ENCODE measurements around the gene ANKS1B.
"Not testable (repeated sequence)": the region's sequence is repeated elsewhere in the genome, so short reads cannot be mapped to it uniquely, and the experiment has no call there.

The ANKS1B gene

DNA sequence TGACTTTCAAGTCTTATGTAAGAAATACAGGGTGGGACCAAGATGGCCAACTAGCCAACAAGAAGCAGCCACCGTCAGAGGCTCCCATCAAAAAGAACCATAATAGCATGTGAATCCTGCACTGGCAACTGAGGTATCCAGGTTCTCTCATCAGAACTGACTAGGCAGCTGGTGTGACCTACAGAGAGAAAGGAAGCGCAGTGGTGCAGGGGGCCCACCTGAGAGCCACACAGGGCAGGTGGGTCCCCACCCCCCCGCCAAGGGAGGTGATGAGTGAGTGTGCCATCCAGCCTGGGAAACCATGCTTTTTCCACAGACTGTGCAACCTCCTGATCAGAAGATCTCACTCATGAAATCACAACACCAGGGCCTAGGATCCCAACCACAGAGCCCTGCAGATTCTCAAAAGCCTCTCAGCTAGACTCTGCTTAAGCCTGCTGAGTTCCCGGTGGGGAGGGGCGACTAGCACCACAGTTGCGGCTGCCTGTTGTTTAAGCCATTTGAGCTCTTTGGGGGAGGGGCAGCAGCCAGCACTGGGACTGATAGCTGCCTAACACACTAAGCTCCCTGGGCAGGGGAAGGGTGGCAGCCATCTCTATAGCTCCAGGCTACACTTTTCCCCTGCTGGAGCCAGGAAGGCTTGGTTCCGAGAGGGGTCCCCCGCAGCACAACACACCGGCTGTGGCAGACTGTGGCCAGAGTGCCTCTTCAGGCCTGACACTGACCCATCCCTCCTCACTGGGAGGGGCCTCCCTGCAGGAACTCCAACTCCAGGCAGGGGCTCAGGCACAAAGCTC lies 261.8 kb downstream of the ANKS1B start:
- Histone ChIP-seq H3K9me2 (replicated peaks; ENCODE audit: low read depth, low read length) (no peaks in the 10 kb centered on the region), H3K36me3 (ENCODE audit: insufficient read depth, low read length) (no peaks in the 10 kb centered on the region), H3K79me2 (ENCODE audit: insufficient read depth, low read length) (no peaks in the 10 kb centered on the region), H4K20me1 (ENCODE audit: insufficient read depth, low read length, poor library complexity, severe bottlenecking) (no peaks in the 10 kb centered on the region), H3K4me2 (ENCODE audit: low read depth, low read length, poor library complexity, severe bottlenecking) (no peak overlapping the region), H3K4me1 (ENCODE audit: insufficient read depth, low read length, poor library complexity, severe bottlenecking) (no peaks in the 10 kb centered on the region), H3K4me3 (ENCODE audit: low read length, poor library complexity, severe bottlenecking) (no peak overlapping the region), H2AFZ (ENCODE audit: low read length) (no peak overlapping the region), H3K9me3 (ENCODE audit: insufficient read depth, low read depth, low read length) (no peaks in the 10 kb centered on the region; the same call in 1 of the 2 replicates), H3F3A (ENCODE audit: low read depth) (no peaks in the 10 kb centered on the region), H3K9ac (ENCODE audit: low read depth, low read length, poor library complexity, severe bottlenecking) (no peak overlapping the region), H3K27me3 (ENCODE audit: insufficient read depth, low read length, poor library complexity, severe bottlenecking) (no peaks in the 10 kb centered on the region)
- TF ChIP-seq EZH2phosphoT487 (IDR thresholded peaks at IDR 0.05; ENCODE audit: borderline replicate concordance), result no peak
- TF ChIP-seq, protein P1, sequence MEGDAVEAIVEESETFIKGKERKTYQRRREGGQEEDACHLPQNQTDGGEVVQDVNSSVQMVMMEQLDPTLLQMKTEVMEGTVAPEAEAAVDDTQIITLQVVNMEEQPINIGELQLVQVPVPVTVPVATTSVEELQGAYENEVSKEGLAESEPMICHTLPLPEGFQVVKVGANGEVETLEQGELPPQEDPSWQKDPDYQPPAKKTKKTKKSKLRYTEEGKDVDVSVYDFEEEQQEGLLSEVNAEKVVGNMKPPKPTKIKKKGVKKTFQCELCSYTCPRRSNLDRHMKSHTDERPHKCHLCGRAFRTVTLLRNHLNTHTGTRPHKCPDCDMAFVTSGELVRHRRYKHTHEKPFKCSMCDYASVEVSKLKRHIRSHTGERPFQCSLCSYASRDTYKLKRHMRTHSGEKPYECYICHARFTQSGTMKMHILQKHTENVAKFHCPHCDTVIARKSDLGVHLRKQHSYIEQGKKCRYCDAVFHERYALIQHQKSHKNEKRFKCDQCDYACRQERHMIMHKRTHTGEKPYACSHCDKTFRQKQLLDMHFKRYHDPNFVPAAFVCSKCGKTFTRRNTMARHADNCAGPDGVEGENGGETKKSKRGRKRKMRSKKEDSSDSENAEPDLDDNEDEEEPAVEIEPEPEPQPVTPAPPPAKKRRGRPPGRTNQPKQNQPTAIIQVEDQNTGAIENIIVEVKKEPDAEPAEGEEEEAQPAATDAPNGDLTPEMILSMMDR (conservative IDR thresholded peaks at IDR 0.05; ENCODE audit: low read length), result no peak

DNA sequence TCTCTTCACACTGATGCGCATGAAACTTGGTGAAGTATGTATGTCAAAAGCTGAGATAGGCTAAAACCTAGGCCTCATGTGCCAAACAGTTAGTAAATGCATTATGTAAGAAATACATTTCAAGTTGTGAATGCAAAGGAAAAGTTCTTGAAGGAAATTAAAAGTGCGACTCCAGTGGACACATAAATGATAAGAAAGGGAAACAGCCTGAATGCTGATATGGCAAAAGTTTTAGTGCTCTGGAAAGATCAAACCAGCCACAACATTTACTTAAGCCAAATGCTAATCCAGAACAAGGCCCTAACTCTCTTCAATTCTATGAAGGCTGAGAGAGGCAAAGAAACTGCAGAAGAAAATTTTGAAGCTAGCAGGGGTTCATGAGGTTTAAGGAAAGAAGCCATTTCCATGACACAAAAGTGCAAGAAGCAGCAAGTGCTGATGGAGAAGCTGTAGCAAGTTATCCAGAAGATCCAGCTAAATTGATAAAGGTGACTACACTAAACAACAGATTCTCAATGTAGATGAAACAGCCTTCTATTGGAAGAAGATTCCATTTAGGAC lies 262.9 kb downstream of the ANKS1B start:
- Histone ChIP-seq H3K9me3 (ENCODE audit: insufficient read depth, low read depth, low read length) (no peaks in the 10 kb centered on the region; the same call in 1 of the 2 replicates), H3K4me3 (ENCODE audit: low read length, poor library complexity, severe bottlenecking) (no peak overlapping the region), H3K4me2 (ENCODE audit: low read depth, low read length, poor library complexity, severe bottlenecking) (no peak overlapping the region), H3K4me1 (ENCODE audit: insufficient read depth, low read length, poor library complexity, severe bottlenecking) (no peaks in the 10 kb centered on the region), H4K20me1 (ENCODE audit: insufficient read depth, low read length, poor library complexity, severe bottlenecking) (no peaks in the 10 kb centered on the region), H3K36me3 (ENCODE audit: insufficient read depth, low read length) (no peaks in the 10 kb centered on the region), H3K9ac (ENCODE audit: low read depth, low read length, poor library complexity, severe bottlenecking) (no peak overlapping the region), H3F3A (ENCODE audit: low read depth) (no peaks in the 10 kb centered on the region), H3K79me2 (ENCODE audit: insufficient read depth, low read length) (no peaks in the 10 kb centered on the region), H3K27me3 (ENCODE audit: insufficient read depth, low read length, poor library complexity, severe bottlenecking) (no peaks in the 10 kb centered on the region), H2AFZ (ENCODE audit: low read length) (no peak overlapping the region), H3K9me2 (replicated peaks; ENCODE audit: low read depth, low read length) (no peaks in the 10 kb centered on the region)
- no peak for TF ChIP-seq EZH2phosphoT487 (IDR thresholded peaks at IDR 0.05; ENCODE audit: borderline replicate concordance)
- TF ChIP-seq, protein P1 (conservative IDR thresholded peaks at IDR 0.05; ENCODE audit: low read length), result no peak

DNA sequence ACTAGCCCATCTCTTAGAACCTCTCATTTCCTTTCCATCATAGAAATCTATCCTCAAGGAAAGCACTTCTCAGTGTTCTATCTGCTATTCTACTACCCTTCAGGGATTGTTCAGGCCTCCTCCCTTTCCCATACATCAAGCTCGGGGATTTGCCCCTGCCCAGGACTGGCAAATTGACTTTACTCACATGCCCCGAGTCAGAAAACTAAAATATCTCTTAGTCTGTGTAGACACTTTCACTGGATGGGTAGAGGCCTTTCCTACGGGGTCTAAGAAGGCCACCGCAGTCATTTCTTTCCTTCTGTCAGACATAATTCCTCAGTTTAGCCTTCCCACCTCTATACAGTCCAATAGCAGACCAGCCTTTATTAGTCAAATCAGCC lies 264.7 kb downstream of the ANKS1B start:
- H3K9ac ChIP-seq (ENCODE audit: low read depth, low read length, poor library complexity, severe bottlenecking); H3K9me2 ChIP-seq (replicated peaks; ENCODE audit: low read depth, low read length): not testable (repeated sequence)

DNA sequence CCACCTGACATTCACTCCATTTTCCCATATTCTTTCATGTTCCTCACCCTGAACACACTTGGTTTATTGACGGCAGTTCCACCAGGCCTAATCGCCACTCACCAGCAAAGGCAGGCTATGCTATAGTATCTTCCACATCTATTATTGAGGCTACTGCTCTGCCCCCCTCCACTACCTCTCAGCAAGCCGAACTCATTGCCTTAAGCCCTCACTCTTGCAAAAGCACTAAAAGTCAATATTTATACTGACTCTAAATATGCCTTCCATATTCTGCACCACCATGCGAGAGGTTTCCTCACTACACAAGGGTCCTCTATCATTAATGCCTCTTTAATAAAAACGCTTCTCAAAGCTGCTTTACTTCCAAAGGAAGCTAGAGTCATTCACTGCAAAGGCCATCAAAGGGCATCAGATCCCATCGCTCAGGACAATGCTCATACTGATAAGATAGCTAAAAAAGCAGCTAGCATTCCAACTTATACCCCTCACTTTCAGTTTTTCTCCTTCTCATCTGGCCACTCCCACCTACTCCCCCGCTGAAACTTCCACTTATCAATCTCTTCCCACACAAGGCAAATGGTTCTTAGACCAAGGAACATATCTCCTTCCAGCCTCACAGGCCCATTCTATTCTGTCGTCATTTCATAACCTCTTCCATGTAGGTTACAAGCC lies 265.2 kb downstream of the ANKS1B start:
- H3K4me3 ChIP-seq (ENCODE audit: low read length, poor library complexity, severe bottlenecking); H4K20me1 ChIP-seq (ENCODE audit: insufficient read depth, low read length, poor library complexity, severe bottlenecking); H3K36me3 ChIP-seq (ENCODE audit: insufficient read depth, low read length); H3K27me3 ChIP-seq (ENCODE audit: insufficient read depth, low read length, poor library complexity, severe bottlenecking); H3K4me1 ChIP-seq (ENCODE audit: insufficient read depth, low read length, poor library complexity, severe bottlenecking); H3K79me2 ChIP-seq (ENCODE audit: insufficient read depth, low read length); H3K9ac ChIP-seq (ENCODE audit: low read depth, low read length, poor library complexity, severe bottlenecking); H3F3A ChIP-seq (ENCODE audit: low read depth); H3K9me3 ChIP-seq (ENCODE audit: insufficient read depth, low read depth, low read length); H3K9me2 ChIP-seq (replicated peaks; ENCODE audit: low read depth, low read length); H3K4me2 ChIP-seq (ENCODE audit: low read depth, low read length, poor library complexity, severe bottlenecking); H2AFZ ChIP-seq (ENCODE audit: low read length): not testable (repeated sequence)

More for the DNA sequence above, 264.7 kb downstream of the ANKS1B start:
- H3K9me3 ChIP-seq (ENCODE audit: insufficient read depth, low read depth, low read length); H3K4me2 ChIP-seq (ENCODE audit: low read depth, low read length, poor library complexity, severe bottlenecking); H4K20me1 ChIP-seq (ENCODE audit: insufficient read depth, low read length, poor library complexity, severe bottlenecking); H3K27me3 ChIP-seq (ENCODE audit: insufficient read depth, low read length, poor library complexity, severe bottlenecking); H3K4me1 ChIP-seq (ENCODE audit: insufficient read depth, low read length, poor library complexity, severe bottlenecking); H3K79me2 ChIP-seq (ENCODE audit: insufficient read depth, low read length); H3F3A ChIP-seq (ENCODE audit: low read depth); H3K4me3 ChIP-seq (ENCODE audit: low read length, poor library complexity, severe bottlenecking); H3K36me3 ChIP-seq (ENCODE audit: insufficient read depth, low read length); H2AFZ ChIP-seq (ENCODE audit: low read length): not testable (repeated sequence)

DNA sequence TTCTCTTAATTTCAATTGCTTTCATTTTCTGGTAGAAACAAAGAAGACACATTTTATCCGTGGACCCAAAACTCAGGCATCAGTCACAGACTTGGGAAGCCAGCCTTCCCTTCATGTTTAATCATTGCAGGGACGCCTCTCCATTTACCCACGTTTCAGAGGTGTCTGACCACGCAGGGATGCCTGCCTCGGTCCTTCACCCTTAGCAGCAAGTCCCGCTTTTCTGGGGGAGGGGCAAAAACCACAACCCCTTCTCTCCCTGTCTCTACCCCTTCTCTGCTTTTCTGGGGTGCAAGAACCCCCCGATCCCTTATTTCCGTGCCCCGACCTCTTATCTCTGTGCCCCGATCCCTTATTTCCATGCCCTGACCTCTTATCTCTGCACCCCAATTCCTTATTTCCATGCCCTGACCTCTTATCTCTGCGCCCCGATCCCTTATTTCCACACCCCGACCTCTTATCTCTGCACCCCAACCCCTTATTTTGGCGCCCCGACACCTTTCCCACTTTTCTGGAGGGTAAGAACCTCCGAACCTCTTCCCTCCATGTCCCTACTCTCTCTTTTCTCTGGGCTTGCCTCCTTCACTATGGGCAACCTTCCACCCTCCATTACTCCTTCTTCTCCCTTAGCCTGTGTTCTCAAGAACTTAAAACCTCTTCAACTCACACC lies 268.8 kb downstream of the ANKS1B start:
- not testable (repeated sequence) for H4K20me1 ChIP-seq (ENCODE audit: insufficient read depth, low read length, poor library complexity, severe bottlenecking); H3K36me3 ChIP-seq (ENCODE audit: insufficient read depth, low read length); H3K4me2 ChIP-seq (ENCODE audit: low read depth, low read length, poor library complexity, severe bottlenecking); H3K4me1 ChIP-seq (ENCODE audit: insufficient read depth, low read length, poor library complexity, severe bottlenecking); H3K9me3 ChIP-seq (ENCODE audit: insufficient read depth, low read depth, low read length); H3K9me2 ChIP-seq (replicated peaks; ENCODE audit: low read depth, low read length); H3K27me3 ChIP-seq (ENCODE audit: insufficient read depth, low read length, poor library complexity, severe bottlenecking); H3K9ac ChIP-seq (ENCODE audit: low read depth, low read length, poor library complexity, severe bottlenecking); H3K4me3 ChIP-seq (ENCODE audit: low read length, poor library complexity, severe bottlenecking); H3K79me2 ChIP-seq (ENCODE audit: insufficient read depth, low read length); H2AFZ ChIP-seq (ENCODE audit: low read length); H3F3A ChIP-seq (ENCODE audit: low read depth)
